ENCODE results near the gene P2RY8.

The P2RY8 gene

DNA sequence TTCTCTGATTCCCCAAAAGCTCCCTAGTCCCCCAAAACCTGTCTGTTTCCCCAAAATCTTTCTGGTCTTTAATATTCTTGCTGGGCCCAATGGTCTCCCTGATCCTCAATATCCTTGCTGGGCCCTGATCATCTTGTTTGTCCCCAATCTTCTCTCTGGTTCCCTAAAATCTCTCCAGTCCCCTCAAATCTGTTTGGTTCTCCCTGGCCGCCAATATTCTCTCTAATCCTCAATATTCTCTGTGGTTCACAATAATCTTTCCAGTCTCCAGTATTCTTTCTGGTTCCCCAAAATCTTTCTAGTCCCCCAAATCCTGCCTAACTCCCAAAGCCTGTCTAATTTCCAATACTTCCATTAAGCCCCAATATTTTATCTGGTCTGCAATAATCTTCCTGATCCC lies 18.5 kb downstream of the P2RY8 start:
- no peak for TF ChIP-seq SIN3A (IDR thresholded peaks at IDR 0.05; ENCODE audit: borderline replicate concordance, insufficient read depth, low read length)
- TF ChIP-seq POLR2AphosphoS5 (IDR thresholded peaks at IDR 0.05; ENCODE audit: low read depth, low read length), result no peak

DNA sequence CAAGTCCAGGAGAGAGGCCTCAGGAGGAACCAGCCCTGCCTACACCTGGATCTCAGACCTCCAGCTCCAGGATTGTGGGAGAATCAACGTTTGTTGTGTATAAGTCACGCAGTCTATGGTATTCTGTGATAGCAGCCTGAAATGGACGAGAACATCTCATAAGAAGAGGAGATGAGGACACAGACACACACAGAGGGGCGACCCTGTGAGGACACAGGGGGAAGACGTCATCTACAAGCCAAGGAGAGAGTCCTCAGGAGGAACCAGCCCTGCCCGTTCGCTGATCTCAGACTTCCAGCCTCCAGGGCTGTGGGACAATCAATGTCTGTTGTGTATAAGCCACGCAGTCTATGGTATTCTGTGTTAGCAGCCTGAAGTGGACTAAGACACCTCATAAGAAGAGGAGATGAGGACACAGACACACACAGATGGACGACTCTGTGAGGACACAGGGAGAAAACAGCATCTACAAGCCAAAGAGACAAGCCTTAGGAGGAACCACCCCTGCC lies 20.3 kb downstream of the P2RY8 start:
- no peak for TF ChIP-seq FOXP2 (optimal IDR thresholded peaks at IDR 0.05; ENCODE audit: borderline replicate concordance, extremely low read depth, extremely low read length, insufficient read depth)
- TF ChIP-seq, protein P1, sequence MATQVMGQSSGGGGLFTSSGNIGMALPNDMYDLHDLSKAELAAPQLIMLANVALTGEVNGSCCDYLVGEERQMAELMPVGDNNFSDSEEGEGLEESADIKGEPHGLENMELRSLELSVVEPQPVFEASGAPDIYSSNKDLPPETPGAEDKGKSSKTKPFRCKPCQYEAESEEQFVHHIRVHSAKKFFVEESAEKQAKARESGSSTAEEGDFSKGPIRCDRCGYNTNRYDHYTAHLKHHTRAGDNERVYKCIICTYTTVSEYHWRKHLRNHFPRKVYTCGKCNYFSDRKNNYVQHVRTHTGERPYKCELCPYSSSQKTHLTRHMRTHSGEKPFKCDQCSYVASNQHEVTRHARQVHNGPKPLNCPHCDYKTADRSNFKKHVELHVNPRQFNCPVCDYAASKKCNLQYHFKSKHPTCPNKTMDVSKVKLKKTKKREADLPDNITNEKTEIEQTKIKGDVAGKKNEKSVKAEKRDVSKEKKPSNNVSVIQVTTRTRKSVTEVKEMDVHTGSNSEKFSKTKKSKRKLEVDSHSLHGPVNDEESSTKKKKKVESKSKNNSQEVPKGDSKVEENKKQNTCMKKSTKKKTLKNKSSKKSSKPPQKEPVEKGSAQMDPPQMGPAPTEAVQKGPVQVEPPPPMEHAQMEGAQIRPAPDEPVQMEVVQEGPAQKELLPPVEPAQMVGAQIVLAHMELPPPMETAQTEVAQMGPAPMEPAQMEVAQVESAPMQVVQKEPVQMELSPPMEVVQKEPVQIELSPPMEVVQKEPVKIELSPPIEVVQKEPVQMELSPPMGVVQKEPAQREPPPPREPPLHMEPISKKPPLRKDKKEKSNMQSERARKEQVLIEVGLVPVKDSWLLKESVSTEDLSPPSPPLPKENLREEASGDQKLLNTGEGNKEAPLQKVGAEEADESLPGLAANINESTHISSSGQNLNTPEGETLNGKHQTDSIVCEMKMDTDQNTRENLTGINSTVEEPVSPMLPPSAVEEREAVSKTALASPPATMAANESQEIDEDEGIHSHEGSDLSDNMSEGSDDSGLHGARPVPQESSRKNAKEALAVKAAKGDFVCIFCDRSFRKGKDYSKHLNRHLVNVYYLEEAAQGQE (IDR thresholded peaks at IDR 0.05; ENCODE audit: insufficient read depth in 1 of 2, low read depth in 2 of 2, low read length in 2 of 2), result no peak
- TF ChIP-seq SIN3A (IDR thresholded peaks at IDR 0.05; ENCODE audit: borderline replicate concordance, insufficient read depth, low read length), result no peak
- no peak for TF ChIP-seq TAF1 (IDR thresholded peaks at IDR 0.05; ENCODE audit: borderline replicate concordance, insufficient read depth, low read length)
- TF ChIP-seq POLR2AphosphoS5 (IDR thresholded peaks at IDR 0.05; ENCODE audit: low read depth, low read length), result no peak

DNA sequence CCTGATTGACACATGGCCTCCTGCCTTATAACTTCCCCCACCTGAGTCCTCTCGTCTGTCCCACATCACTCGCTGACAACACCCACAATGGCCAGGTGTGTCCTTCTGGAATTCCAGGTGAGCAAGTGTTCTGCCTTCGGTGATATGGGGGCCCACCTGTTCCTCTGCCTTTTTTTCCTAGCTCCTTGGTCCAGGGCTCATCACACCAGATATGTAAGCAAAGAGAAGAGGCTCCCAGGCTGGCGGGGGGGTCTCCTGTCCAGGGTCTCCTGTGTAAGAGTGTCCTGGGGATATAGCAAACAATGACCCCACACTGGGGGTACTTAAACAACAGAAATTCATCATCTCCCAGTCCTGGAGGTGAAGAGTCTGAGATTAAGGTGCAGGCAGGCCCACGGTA lies 25.2 kb downstream of the P2RY8 start:
- TF ChIP-seq POLR2AphosphoS5 (IDR thresholded peaks at IDR 0.05; ENCODE audit: low read depth, low read length) (no peak), SIN3A (IDR thresholded peaks at IDR 0.05; ENCODE audit: borderline replicate concordance, insufficient read depth, low read length) (no peak), TAF1 (IDR thresholded peaks at IDR 0.05; ENCODE audit: borderline replicate concordance, insufficient read depth, low read length) (no peak), FOXP2 (optimal IDR thresholded peaks at IDR 0.05; ENCODE audit: borderline replicate concordance, extremely low read depth, extremely low read length, insufficient read depth) (no peak)
- TF ChIP-seq, protein P1 (IDR thresholded peaks at IDR 0.05; ENCODE audit: insufficient read depth in 1 of 2, low read depth in 2 of 2, low read length in 2 of 2), result no peak

DNA sequence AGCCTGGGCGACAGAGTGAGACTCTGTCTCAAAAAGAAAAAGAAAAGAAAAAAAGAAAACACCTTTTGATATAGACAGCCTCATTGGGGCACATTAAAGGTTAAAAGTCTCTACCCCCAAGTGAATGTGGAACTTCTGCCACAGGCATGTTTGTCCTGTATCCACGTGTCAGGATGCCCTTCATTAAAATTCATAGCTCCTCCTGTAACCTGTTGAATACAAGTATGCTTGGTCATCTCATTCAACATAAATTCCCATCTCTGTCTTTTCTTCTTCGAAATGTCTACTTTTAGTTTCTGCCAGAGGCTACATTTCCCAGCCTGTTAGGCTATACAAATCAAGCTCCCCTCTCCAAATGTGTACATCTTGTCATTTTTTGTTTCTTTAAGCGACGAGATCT lies 25.8 kb downstream of the P2RY8 start:
- TF ChIP-seq SIN3A (IDR thresholded peaks at IDR 0.05; ENCODE audit: borderline replicate concordance, insufficient read depth, low read length) (no peak), TAF1 (IDR thresholded peaks at IDR 0.05; ENCODE audit: borderline replicate concordance, insufficient read depth, low read length) (no peak), POLR2AphosphoS5 (IDR thresholded peaks at IDR 0.05; ENCODE audit: low read depth, low read length) (no peak), FOXP2 (optimal IDR thresholded peaks at IDR 0.05; ENCODE audit: borderline replicate concordance, extremely low read depth, extremely low read length, insufficient read depth) (no peak)
- TF ChIP-seq, protein P1 (IDR thresholded peaks at IDR 0.05; ENCODE audit: insufficient read depth in 1 of 2, low read depth in 2 of 2, low read length in 2 of 2), result no peak

DNA sequence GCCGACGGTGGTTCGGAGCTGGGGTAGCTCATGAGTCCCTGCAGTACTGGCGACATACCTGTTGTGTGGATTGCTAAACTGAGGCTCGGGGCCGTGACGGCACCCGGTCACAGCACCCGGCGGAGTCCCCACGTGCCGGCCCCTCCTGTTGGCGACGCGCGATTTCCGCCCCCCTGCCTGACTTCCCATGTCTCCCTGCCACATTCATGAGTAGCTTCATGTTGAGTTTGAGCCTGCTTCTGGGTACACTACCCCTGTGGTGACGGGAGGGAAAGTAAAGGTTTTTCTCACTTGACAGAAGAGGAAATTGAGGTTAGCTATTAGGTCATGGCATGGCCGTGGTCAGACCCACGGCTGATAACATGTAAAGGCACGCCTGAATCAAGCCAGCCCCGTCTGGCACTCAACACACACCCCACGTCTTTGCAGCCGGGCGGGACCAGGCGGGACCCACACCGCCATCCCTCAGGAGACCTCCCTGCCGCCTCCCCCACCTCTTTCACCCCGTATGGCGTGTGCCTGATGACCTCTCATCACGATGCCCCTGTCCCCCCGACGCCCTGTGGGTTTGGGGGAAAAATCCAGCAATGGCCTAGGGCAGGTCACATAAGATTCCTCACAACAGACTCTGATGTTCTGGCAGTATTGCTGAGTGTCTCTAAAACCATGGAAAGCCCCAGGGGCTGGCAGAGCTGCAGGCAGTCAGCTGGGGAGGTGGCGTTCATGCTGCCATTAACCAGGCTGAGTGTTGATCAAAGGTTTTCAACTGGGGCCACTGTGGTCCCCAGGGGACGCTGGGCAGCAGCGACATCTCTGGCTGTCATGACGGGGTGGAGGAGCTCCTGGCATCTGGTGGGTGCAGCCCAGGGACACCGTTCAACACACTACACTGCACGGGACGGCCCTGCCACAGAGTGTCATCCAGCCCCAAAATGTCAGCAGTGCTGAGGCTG lies 29.2 kb downstream of the P2RY8 start:
- TF ChIP-seq, protein P1 (IDR thresholded peaks at IDR 0.05; ENCODE audit: insufficient read depth in 1 of 2, low read depth in 2 of 2, low read length in 2 of 2), result no peak
- TF ChIP-seq SIN3A (IDR thresholded peaks at IDR 0.05; ENCODE audit: borderline replicate concordance, insufficient read depth, low read length) (no peak), FOXP2 (optimal IDR thresholded peaks at IDR 0.05; ENCODE audit: borderline replicate concordance, extremely low read depth, extremely low read length, insufficient read depth) (no peak), TAF1 (IDR thresholded peaks at IDR 0.05; ENCODE audit: borderline replicate concordance, insufficient read depth, low read length) (no peak), POLR2AphosphoS5 (IDR thresholded peaks at IDR 0.05; ENCODE audit: low read depth, low read length) (no peak)
